GM12873 (cell line): ENCODE results near the gene FGFR3.

Experiments used
- CTCF ChIP-seq: IDR thresholded peaks from 2 replicates; pipeline ENCODE4 v1.5.1; 2012; ENCODE audit warnings: low read depth, mild to moderate bottlenecking, moderate library complexity, low read length, control low read depth; ENCODE audit not compliant: insufficient read depth; ENCODE audit errors: missing control alignments

FGFR3 gene

DNA sequence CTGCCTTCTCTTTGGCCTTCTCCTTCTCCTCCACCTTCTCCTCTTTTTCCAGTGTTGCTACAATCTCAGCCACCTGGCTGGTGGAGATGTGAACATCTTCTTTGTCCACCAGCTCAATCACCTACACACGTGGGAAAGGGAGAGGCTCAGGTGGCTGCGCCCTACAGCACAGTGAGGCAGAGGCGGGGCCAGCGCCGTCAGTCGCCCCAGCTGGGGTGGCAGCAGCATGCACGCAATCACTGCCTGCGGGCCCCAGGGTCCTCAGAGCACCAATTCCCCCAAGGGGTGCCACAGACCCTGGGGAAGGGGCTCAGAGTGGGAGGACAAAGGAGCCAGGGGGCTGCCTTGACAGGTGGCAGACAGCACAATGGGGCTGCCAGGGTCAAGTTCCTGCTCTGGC lies 21.4 kb downstream of the FGFR3 start:
- no peak for TF ChIP-seq CTCF

- TF ChIP-seq CTCF, result no peak
Measured at GRCh38 chr4:1815096-1815996, 22.3 kb downstream of the FGFR3 start.

GRCh38 chr4:1815997-1816860 lies 23.1 kb downstream of the FGFR3 start:
- TF ChIP-seq CTCF, result no peak

GRCh38 chr4:1819284-1819683 lies 26.2 kb downstream of the FGFR3 start:
- TF ChIP-seq CTCF, result no peak

DNA sequence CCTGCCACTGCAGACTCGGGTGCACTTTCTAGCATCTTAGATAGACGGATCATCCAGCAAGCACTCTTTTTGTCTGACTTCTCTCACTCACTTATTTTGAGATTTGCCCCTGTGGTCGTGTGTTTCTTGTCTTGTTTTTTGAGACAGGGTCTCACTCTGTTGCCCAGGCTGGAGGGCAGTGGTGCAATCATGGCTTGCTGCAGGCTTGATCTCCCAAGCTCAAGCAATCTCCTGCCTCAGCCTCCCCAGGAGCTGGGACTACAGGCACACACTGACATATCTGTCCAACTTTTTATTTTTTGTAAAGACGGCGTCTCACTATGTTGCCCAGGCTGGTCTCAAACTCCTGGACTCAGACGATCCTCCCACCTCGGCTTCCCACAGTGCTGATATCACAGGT lies 26.7 kb downstream of the FGFR3 start:
- TF ChIP-seq CTCF, result no peak

DNA sequence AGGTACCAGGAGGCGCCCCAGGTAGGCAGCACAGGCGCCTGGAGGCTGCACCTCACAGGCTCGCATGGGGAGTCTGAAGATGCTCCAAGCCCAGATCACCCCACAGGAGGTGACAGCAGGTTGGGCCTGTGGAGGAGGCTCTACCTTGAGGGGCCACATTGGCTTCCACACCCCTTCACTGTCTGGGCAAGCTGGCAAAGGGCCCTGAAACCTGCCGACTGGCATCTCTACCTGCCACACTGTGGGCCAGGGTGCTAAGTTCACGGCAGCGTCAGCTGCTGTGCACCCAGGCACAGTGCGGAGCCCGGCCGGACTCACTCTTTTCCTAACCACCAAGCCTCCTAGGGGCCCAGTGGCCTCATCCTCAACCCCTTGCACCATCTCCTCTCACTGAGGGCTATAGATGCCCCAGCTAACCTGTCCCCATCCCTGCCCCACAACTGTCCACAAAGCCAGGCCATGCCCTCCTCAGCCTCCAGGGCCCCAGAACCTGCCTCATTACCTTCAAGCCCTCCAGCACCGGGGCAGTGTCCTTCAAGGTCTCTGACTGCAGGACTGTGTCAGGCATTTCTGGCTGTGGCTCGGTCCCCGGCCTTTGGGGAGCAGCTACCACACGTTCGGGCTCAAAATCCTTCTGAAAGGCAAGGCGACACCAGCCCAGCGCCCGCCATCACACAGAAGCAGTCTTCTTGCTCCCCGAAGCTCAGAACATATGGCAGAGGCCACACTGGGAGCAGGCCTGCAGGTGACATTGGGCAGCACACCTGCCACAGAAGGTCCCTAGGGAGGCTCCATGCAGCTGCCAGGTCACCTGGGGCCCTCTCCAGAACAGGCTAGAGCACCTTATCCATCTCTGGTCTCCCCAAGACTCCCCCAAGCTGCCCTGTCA lies 28.8 kb downstream of the FGFR3 start:
- TF ChIP-seq CTCF, result no peak
